ENCODE measurements around the gene DIPK1A.

DIPK1A gene

GRCh38 chr1:92817986-92818764 lies 143.1 kb downstream of the DIPK1A start:
- FAIRE-seq (peak; percentile 85), DNase-seq (ENCODE audit: extremely low spot score, insufficient read length, low read depth) (no peak)

GRCh38 chr1:92817137-92817697 lies 144.0 kb downstream of the DIPK1A start:
- FAIRE-seq (no peak), DNase-seq (ENCODE audit: extremely low spot score, insufficient read length, low read depth) (no peak)

DNA sequence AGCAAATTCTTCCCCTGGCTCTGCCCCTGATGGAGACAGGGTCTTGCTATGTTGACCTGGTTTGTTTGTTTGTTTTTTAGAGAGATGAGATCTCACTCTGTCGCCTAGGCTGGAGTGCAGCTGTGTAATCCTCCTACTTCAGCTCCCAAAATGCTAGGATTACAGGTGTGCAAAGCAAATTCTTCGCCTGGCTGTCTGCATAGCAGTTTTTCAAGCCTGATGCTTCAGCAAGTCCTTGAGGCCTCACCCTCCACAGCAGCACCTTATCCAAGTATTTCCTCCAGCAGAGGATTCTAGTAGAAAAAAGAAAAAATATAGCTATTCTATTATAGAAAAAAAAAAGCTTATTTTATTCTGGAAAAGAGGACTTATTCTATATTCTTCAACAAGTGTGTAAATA lies 144.5 kb downstream of the DIPK1A start:
- no peak for DNase-seq (ENCODE audit: extremely low spot score, insufficient read length, low read depth)
- FAIRE-seq = no peak

GRCh38 chr1:92808381-92808780 lies 152.9 kb downstream of the DIPK1A start:
- DNase-seq (ENCODE audit: extremely low spot score, insufficient read length, low read depth) (no peak), FAIRE-seq (no peak)

DNA sequence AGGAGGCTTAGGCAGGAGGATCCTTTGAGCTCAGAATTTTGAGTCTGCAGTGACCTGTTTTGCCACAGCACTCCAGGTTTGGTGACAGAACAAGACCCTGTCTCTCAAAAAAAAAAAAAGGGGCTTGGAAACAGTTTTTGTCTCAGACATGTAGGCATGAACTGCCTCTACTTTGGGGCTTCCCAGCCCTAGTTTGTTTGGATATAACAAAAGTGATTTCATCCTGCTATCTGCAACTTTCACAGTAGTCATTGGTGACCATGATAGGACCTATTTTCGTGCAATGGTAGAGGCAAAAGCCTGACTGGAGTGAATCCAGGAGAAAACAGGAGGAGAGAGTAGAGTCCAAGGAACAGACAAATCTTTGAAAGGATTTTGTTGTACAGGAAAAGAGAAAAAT lies 156.0 kb downstream of the DIPK1A start:
- DNase-seq (ENCODE audit: extremely low spot score, insufficient read length, low read depth) (no peak), FAIRE-seq (no peak)

DNA sequence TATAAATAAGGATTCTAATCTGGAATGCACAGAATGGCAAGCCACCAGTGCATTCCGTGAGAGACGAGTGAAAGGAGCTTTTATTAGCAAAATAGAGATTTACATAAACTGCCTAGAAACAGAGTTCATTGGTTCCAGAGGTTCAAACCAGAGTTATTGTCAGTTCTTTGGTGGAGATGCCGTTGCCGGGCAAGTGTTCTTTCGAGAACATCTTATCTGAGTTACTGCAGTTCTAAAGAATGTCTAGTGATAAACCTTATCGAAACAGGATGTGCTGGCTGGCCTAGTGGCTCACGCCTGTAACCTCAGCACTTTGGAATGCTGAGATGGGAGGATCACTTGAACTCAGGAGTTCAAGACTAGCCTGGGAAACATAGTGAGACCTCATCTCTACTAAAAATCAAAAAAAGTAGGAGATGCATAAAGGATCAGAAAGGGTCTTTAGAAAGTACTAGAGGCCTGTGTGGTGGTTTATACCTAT lies 156.5 kb downstream of the DIPK1A start:
- DNase-seq (ENCODE audit: extremely low spot score, insufficient read length, low read depth) (no peak), FAIRE-seq (peak; percentile 45)

GRCh38 chr1:92803140-92803887 lies 157.9 kb downstream of the DIPK1A start:
- DNase-seq (ENCODE audit: extremely low spot score, insufficient read length, low read depth) (no peak), FAIRE-seq (no peak)

DNA sequence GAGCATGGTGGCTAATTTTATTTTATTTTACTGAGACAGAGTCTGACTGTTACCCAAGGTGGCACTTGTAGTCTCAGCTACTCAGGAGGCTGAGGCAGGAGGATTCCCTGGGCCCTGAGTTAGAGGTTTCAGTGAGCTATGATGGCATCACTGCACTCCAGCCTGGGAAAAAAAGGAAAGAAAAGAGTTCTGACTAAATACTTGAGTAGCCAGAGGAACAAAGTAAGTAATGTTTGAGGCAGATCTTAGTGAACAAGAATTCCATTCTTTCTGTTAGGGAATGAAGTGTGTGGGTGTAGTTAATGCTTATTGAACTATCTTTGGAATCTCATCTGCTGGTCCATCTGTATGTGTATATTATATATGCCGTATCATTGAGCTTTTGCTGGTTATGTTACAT lies 163.3 kb downstream of the DIPK1A start:
- no peak for DNase-seq (ENCODE audit: extremely low spot score, insufficient read length, low read depth)
- FAIRE-seq = no peak

- DNase-seq (ENCODE audit: extremely low spot score, insufficient read length, low read depth) = no peak
Observed at GRCh38 chr1:92797297-92797696, 164.0 kb downstream of the DIPK1A start.

GRCh38 chr1:92795166-92795565 lies 166.1 kb downstream of the DIPK1A start:
- no peak for DNase-seq (ENCODE audit: extremely low spot score, insufficient read length, low read depth)
- FAIRE-seq = no peak

More at GRCh38 chr1:92797297-92797696, 164.0 kb downstream of the DIPK1A start:
- no peak for FAIRE-seq

DNA sequence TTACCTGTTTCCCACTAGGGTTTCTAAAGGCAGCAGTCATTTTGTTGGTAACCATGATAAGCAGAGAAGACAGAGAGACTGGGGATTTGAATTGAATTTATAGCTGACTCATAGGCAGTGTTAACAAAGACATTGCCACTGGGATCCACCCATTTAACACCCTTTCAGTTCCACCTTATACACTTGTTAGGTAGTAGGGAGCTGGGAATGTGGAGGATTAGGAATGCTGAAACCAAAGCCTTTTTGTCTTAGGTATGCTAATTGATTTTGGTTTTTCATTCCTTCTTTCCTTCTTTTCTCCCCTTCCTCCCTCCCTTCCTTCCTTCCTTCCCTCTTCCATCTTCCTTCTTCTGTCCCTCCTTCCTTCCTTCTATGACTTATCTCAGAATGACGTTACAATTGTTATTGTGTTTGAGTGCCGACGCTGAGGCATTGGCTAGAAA lies 168.9 kb downstream of the DIPK1A start:
- no peak for DNase-seq (ENCODE audit: extremely low spot score, insufficient read length, low read depth)
- no peak for FAIRE-seq
